SK-N-SH treated with all-trans-retinoic acid at 6 μM for 48 hours (cell line): Measurements from ENCODE around the gene CEP131.

ENCODE experiments used
- PATZ1 ChIP-seq: fragments of 250-450 bp; sonication (Bioruptor Pico); IDR thresholded peaks from 2 replicates; pipeline ENCODE4 v1.8.0; 2020; ENCODE audit warnings: mild to moderate bottlenecking, moderate library complexity, borderline replicate concordance
- RARB ChIP-seq: fragments of 250-450 bp; sonication (Bioruptor Pico); IDR thresholded peaks from 2 replicates; pipeline ENCODE4 v1.8.0; 2021; ENCODE audit warnings: mild to moderate bottlenecking, moderate library complexity
- ZFP3 ChIP-seq: fragments of 250-450 bp; sonication (Bioruptor Pico); IDR thresholded peaks from 2 replicates; pipeline ENCODE4 v1.5.0; 2020; ENCODE audit warnings: mild to moderate bottlenecking, moderate library complexity

DNA sequence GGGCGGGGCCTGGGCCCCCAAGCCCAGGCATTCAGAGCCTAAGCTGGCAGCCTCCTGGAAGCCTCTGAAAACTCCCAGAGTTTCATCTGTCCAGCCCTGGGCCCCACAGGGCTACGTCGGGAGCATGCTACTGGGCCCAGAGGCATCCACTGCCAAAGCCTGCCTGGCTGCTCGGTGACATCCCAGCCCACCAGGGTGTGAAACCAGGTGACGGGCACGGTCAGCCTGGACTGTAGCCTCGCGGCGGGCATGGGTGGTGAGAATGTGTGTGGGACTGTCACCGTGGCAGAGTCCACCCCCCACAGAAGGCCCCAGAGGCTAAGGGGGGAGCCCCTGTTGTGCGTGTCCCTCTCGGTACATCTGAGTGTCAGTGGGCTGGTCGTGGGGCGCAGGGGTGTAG lies 31.1 kb downstream of the CEP131 start:
- TF ChIP-seq ZFP3 (CRISPR knock-in tag): no peak
- no peak for TF ChIP-seq PATZ1 (CRISPR knock-in tag)
- TF ChIP-seq RARB (CRISPR knock-in tag): no peak
